UCSD-AML1 (cell line): ENCODE measurements around the gene COLEC12.

Experiments
- DNase-seq: peaks from one replicate; lab custom pipeline; 2025; ENCODE audit not compliant: unreplicated experiment; lab: John Stamatoyannopoulos, UW

Gene COLEC12

GRCh38 chr18:506264-506663, 5.8 kb upstream of the COLEC12 start:
- DNase-seq: no peak

- no peak for DNase-seq
These were observed 5.1 kb upstream of the COLEC12 start for GRCh38 chr18:505483-506122.

- DNase-seq: no peak
These were observed 859 bp upstream of the COLEC12 start for GRCh38 chr18:501406-501714.

GRCh38 chr18:499776-500631, 497 bp downstream of the COLEC12 start:
- DNase-seq: no peak

GRCh38 chr18:498931-499775, 1.3 kb downstream of the COLEC12 start:
- DNase-seq: no peak

GRCh38 chr18:497688-498087, 2.8 kb downstream of the COLEC12 start:
- no peak for DNase-seq

- DNase-seq: no peak
These were observed 5.0 kb downstream of the COLEC12 start for GRCh38 chr18:495452-495851.

- no peak for DNase-seq
These were observed 5.5 kb downstream of the COLEC12 start for GRCh38 chr18:495017-495416.

- no peak for DNase-seq
These were observed 6.2 kb downstream of the COLEC12 start for GRCh38 chr18:493986-494983.

GRCh38 chr18:492451-492850, 8.1 kb downstream of the COLEC12 start:
- no peak for DNase-seq

GRCh38 chr18:490624-491023, 9.9 kb downstream of the COLEC12 start:
- no peak for DNase-seq

GRCh38 chr18:490024-490366, 10.5 kb downstream of the COLEC12 start:
- no peak for DNase-seq

- no peak for DNase-seq
These were observed 11.1 kb downstream of the COLEC12 start for GRCh38 chr18:489244-490023.

- DNase-seq: no peak
These were observed 13.4 kb downstream of the COLEC12 start for GRCh38 chr18:486929-487740.

- DNase-seq: no peak
These were observed 15.6 kb downstream of the COLEC12 start for GRCh38 chr18:484749-485464.

- no peak for DNase-seq
These were observed 21.8 kb downstream of the COLEC12 start for GRCh38 chr18:478681-479080.

GRCh38 chr18:477565-477964, 22.9 kb downstream of the COLEC12 start:
- peak; percentile 17 for DNase-seq

- DNase-seq: no peak
These were observed 24.2 kb downstream of the COLEC12 start for GRCh38 chr18:476251-476664.
